ENCODE results near the gene SMG9.

DNA sequence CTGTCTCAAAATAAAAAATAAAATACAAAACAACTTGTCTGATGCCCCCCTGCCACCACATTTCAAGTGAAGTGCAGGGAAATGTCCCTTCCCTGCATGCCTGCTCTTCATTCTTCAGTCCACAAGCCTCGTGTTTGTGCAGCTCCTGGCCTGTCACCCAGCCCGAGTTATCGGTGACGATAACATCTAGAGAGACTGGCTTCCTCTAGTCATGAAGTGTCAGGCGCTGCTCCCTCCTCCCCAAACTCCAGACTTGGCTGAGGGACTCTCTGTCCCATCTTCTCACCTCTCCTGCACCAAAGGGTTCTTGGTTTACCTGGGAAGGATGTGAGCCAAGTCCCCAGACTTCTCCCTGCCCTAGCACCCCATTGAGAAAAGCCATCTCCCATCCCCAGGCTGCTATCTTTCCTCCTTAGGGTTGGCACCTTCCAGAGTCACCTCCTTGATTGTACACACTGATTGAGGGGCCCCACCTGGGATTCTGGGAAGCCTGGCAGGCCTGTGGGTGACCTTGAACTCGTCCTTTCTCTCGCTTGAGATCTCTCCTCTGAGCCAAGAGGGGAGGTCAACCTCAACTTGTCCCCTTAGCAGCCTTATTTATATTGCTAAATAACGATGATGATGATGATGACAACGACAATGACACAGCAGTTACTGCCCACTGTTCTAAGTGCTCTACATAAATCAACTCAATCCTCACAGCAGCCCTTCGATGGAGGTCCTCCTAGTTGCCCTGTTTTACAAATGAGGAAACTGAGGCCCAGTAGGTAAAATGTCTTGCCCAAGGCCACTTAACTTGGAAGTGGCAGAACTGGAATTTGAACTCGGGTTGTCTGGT lies 71.7 kb downstream of the SMG9 start:
- TF ChIP-seq ZFP37 (tag by site-specific recombination; IDR thresholded peaks at IDR 0.05) (no peak), ZNF501 (tag by site-specific recombination; IDR thresholded peaks at IDR 0.05) (no peak), SP7 (tag by site-specific recombination; IDR thresholded peaks at IDR 0.05) (no peak), ZNF747 (tag by site-specific recombination; IDR thresholded peaks at IDR 0.05) (no peak)
- TF ChIP-seq, protein P1, sequence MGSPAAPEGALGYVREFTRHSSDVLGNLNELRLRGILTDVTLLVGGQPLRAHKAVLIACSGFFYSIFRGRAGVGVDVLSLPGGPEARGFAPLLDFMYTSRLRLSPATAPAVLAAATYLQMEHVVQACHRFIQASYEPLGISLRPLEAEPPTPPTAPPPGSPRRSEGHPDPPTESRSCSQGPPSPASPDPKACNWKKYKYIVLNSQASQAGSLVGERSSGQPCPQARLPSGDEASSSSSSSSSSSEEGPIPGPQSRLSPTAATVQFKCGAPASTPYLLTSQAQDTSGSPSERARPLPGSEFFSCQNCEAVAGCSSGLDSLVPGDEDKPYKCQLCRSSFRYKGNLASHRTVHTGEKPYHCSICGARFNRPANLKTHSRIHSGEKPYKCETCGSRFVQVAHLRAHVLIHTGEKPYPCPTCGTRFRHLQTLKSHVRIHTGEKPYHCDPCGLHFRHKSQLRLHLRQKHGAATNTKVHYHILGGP (tag by site-specific recombination; IDR thresholded peaks at IDR 0.05): no peak
- TF ChIP-seq, protein P2, sequence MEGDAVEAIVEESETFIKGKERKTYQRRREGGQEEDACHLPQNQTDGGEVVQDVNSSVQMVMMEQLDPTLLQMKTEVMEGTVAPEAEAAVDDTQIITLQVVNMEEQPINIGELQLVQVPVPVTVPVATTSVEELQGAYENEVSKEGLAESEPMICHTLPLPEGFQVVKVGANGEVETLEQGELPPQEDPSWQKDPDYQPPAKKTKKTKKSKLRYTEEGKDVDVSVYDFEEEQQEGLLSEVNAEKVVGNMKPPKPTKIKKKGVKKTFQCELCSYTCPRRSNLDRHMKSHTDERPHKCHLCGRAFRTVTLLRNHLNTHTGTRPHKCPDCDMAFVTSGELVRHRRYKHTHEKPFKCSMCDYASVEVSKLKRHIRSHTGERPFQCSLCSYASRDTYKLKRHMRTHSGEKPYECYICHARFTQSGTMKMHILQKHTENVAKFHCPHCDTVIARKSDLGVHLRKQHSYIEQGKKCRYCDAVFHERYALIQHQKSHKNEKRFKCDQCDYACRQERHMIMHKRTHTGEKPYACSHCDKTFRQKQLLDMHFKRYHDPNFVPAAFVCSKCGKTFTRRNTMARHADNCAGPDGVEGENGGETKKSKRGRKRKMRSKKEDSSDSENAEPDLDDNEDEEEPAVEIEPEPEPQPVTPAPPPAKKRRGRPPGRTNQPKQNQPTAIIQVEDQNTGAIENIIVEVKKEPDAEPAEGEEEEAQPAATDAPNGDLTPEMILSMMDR (tag by site-specific recombination; IDR thresholded peaks at IDR 0.05): no peak
